GM23338 (cell line): ENCODE data around the gene ALG14. TPM values are rescaled to one million over a fixed set of nuclear protein-coding genes. Genes with fewer than 3 reads are reported as not detected.

Experiments
- ATAC-seq: fragments of 200-7000 bp; cut with Tn5 transposase; 3 replicates; pipeline ENCODE4 v1.9.1; 2020
- DNase-seq: peaks from one replicate; pipeline ENCODE4 v3.0.0-alpha.2; 2015; ENCODE audit warnings: low spot score
- H2AFZ ChIP-seq: fragments of 200-600 bp; sonication (generic); 2 replicates; pipeline ENCODE4 v1.8.0; 2016; ENCODE audit warnings: antibody characterized with exemption, mild to moderate bottlenecking, moderate library complexity
- H3F3A ChIP-seq: fragments of 200-600 bp; sonication (generic); replicated peaks from 2 replicates; pipeline ENCODE4 v1.8.0; 2017; ENCODE audit warnings: antibody characterized with exemption, mixed run types, low read depth
- H3K27ac ChIP-seq: fragments of 200-600 bp; sonication (generic); 2 replicates; pipeline ENCODE4 v1.6.1; 2016; ENCODE audit warnings: low read depth
- H3K27me3 ChIP-seq: fragments of 200-600 bp; sonication (generic); 2 replicates; pipeline ENCODE4 v1.8.0; 2016; ENCODE audit warnings: mild to moderate bottlenecking, mixed run types, moderate library complexity; ENCODE audit not compliant: insufficient read depth
- H3K36me3 ChIP-seq: fragments of 200-600 bp; sonication (generic); 2 replicates; pipeline ENCODE4 v1.8.0; 2016; ENCODE audit warnings: mild to moderate bottlenecking; ENCODE audit not compliant: insufficient read depth
- H3K4me1 ChIP-seq: fragments of 200-600 bp; sonication (generic); 2 replicates; pipeline ENCODE4 v1.8.0; 2016; ENCODE audit warnings: mild to moderate bottlenecking, moderate library complexity; ENCODE audit not compliant: insufficient read depth
- H3K4me2 ChIP-seq: fragments of 200-600 bp; sonication (generic); 2 replicates; pipeline ENCODE4 v1.7.1; 2017; ENCODE audit warnings: mixed run types
- H3K4me3 ChIP-seq: fragments of 200-600 bp; sonication (generic); 2 replicates; pipeline ENCODE4 v1.6.1; 2016; ENCODE audit warnings: mixed run types
- H3K79me2 ChIP-seq: fragments of 200-600 bp; sonication (generic); replicated peaks from 2 replicates; pipeline ENCODE4 v1.8.0; 2017; ENCODE audit warnings: mild to moderate bottlenecking; ENCODE audit not compliant: insufficient read depth
- H3K9me2 ChIP-seq: fragments of 200-600 bp; sonication (generic); 2 replicates; pipeline ENCODE4 v1.8.0; 2017; ENCODE audit not compliant: insufficient read depth
- H4K20me1 ChIP-seq: fragments of 200-600 bp; sonication (generic); replicated peaks from 2 replicates; pipeline ENCODE4 v1.8.0; 2017; ENCODE audit warnings: mild to moderate bottlenecking; ENCODE audit not compliant: insufficient read depth
- H3K27ac Mint-ChIP-seq: 2 replicates; pipeline ENCODE4 v1.8.0; 2020; ENCODE audit warnings: inconsistent platforms, mild to moderate bottlenecking, moderate library complexity, mixed read lengths
- H3K27me3 Mint-ChIP-seq: 3 replicates; pipeline ENCODE4 v1.8.0; 2022; ENCODE audit warnings: low read depth, mild to moderate bottlenecking, moderate library complexity, mixed read lengths, inconsistent platforms; ENCODE audit not compliant: insufficient read depth, poor library complexity
- H3K36me3 Mint-ChIP-seq: 3 replicates; pipeline ENCODE4 v1.8.0; 2021; ENCODE audit warnings: low read depth, mild to moderate bottlenecking, inconsistent platforms, moderate library complexity, mixed read lengths
- H3K4me1 Mint-ChIP-seq: 3 replicates; pipeline ENCODE4 v1.8.0; 2020; ENCODE audit warnings: mild to moderate bottlenecking, inconsistent platforms, mixed read lengths
- H3K4me3 Mint-ChIP-seq: 3 replicates; pipeline ENCODE4 v1.8.0; 2021; ENCODE audit warnings: moderate library complexity, mild to moderate bottlenecking, inconsistent platforms, mixed read lengths
- H3K9me3 Mint-ChIP-seq: 3 replicates; pipeline ENCODE4 v1.8.0; 2020; ENCODE audit warnings: moderate library complexity, mild to moderate bottlenecking, inconsistent platforms, mixed read lengths
- CREB1 ChIP-seq: fragments of 250-450 bp; sonication (Bioruptor Pico); IDR thresholded peaks from 2 replicates; pipeline ENCODE4 v1.5.0; 2020; ENCODE audit warnings: low read depth, mild to moderate bottlenecking, moderate library complexity
- EZH2 ChIP-seq: fragments of 200-600 bp; sonication (generic); IDR thresholded peaks from one replicate; pipeline ENCODE4 v1.8.0; 2017; ENCODE audit warnings: antibody characterized with exemption, mild to moderate bottlenecking, low read depth; ENCODE audit not compliant: unreplicated experiment
- EZH2phosphoT487 ChIP-seq: fragments of 200-600 bp; sonication (generic); IDR thresholded peaks from one replicate; pipeline ENCODE4 v1.8.1; 2018; ENCODE audit warnings: antibody characterized with exemption; ENCODE audit not compliant: unreplicated experiment
- POLR2AphosphoS5 ChIP-seq: IDR thresholded peaks from 2 replicates; pipeline ENCODE4 v1.6.1; 2016; ENCODE audit warnings: antibody characterized with exemption, low read depth
- ZNF114 ChIP-seq: fragments of 250-450 bp; sonication (Bioruptor Pico); IDR thresholded peaks from 2 replicates; pipeline ENCODE4 v1.5.0; 2020; ENCODE audit warnings: mild to moderate bottlenecking, moderate library complexity
- ZNF331 ChIP-seq: fragments of 250-450 bp; sonication (Bioruptor Pico); IDR thresholded peaks from 2 replicates; pipeline ENCODE4 v1.5.0; 2020; ENCODE audit warnings: low read depth, mild to moderate bottlenecking, moderate library complexity
- ZNF462 ChIP-seq: fragments of 250-450 bp; sonication (Bioruptor Pico); IDR thresholded peaks from 2 replicates; pipeline ENCODE4 v1.5.0; 2020; ENCODE audit warnings: mild to moderate bottlenecking, moderate library complexity
- polyA plus RNA-seq: library from polyadenylated mRNA; unstranded; fragments of >200 nt; fragmentation: Nextera tagmentation; extraction: Ambion mirVana; gene quantifications from 2 replicates; pipeline ENCODE4 v1.2.1, GENCODE V29; 2016
- total RNA-seq: library from RNA; depleted of rRNA; stranded (reverse); fragments of >200 nt; shearing (Covaris generic); gene quantifications from 2 replicates; pipeline ENCODE4 v1.2.3, GENCODE V29; 2014

Gene ALG14
- total and polyA plus RNA-seq, 2 experiments from 2014 or later, result 0.42 to 2.8 TPM

GRCh38 chr1:95049935-95050334, 22.8 kb downstream of the ALG14 start (continued):
- no peak for TF ChIP-seq ZNF462 (CRISPR knock-in tag)

GRCh38 chr1:95048317-95048716, 24.4 kb downstream of the ALG14 start:
- no peaks in the 10 kb centered on the region for H3K4me1 ChIP-seq
- no peak overlapping the region for H3K4me3 ChIP-seq
- no peaks in the 10 kb centered on the region for H4K20me1 ChIP-seq
- Mint-ChIP-seq H3K27me3 (no peaks in the 10 kb centered on the region), H3K4me3 (no peak overlapping the region), H3K27ac (no peak overlapping the region), H3K9me3 (no peaks in the 10 kb centered on the region), H3K36me3 (no peaks in the 10 kb centered on the region), H3K4me1 (no peaks in the 10 kb centered on the region)
- no peak overlapping the region for H3K4me2 ChIP-seq
- no peaks in the 10 kb centered on the region for H3F3A ChIP-seq
- no peaks in the 10 kb centered on the region for H3K27me3 ChIP-seq
- no peaks in the 10 kb centered on the region for H3K36me3 ChIP-seq
- no peak overlapping the region for H2AFZ ChIP-seq
- no peak overlapping the region for H3K27ac ChIP-seq
- DNase-seq, result no peak
- no peaks in the 10 kb centered on the region for H3K79me2 ChIP-seq
- no peaks in the 10 kb centered on the region for H3K9me2 ChIP-seq
- no peak for ATAC-seq
- no peak for TF ChIP-seq ZNF462 (CRISPR knock-in tag)
- no peak for TF ChIP-seq EZH2phosphoT487
- no peak for TF ChIP-seq CREB1
- TF ChIP-seq ZNF331, result no peak
- no peak for TF ChIP-seq ZNF114
- TF ChIP-seq EZH2, result no peak
- no peak for TF ChIP-seq POLR2AphosphoS5
